ENCODE measurements around the gene ATP10A. TPM values are rescaled to one million over a fixed set of nuclear protein-coding genes. Genes with fewer than 3 reads are reported as not detected.
A peak's percentile ranks its signal among the peaks of the same experiment; 100 is the strongest.
"Not testable (repeated sequence)": the region's sequence is repeated elsewhere in the genome, so short reads cannot be mapped to it uniquely, and the experiment has no call there.

ATP10A gene
- total and polyA plus RNA-seq, 3 experiments from 2014 or later = 8.2 to 28.9 (median 24.0) TPM

DNA sequence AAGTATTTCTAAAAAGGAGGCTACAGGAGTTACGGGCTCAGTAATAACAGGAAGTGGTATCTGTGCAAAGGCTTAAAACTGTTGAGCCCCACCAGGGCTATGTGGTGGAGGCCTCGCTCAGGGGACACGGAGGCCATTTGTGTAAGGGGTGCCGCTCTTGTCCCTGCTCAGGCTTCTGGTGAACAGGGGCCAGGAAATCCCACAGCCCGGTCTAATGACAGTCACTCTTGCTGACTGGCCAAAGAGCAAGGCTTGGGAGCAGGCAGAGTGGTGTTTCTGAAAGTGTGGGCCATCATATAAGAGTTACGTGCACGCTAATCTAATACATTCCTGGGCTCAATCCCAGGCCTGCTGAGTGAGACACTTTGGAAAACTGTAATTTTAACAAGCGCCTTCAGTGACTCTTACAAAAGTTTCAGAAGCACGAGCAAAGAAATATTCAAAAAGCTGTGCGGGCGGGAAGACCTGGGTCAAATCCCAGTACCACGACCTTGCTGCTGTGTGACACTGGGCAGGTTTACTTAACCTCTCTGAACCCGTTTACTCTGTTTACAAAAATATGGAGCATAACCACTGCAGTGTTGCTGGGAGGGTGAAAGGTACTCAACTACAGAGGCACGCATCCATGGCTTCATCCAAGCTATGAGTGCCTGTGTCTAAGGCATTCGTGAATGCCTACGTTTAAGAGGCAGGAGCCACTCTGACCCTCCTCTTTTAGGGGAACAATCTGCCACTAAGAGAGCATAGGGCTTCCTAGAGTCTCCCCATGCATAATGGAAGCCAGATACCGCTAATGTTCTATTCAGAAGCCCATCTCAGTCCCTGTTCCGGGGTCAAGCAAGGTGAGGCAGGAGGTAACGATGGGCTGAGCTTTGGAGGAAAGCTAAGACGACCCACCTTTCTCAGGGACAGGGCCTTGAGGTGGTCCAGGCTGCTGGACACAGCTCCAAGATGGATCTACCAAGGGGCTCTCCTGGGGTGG, 2.0 kb downstream of the ATP10A start:
- no peaks in the 10 kb centered on the region for H3K36me3 ChIP-seq (ENCODE audit: insufficient read depth, low read length)
- Mint-ChIP-seq H3K4me3 (peak overlapping the region; percentile 88 to 99 (median 94)), H3K36me3 (peaks cover 0 to 36% (median under 1%) of the 10 kb centered on the region in 3 donors), H3K27me3 (peaks cover 0 to 4% of the 10 kb centered on the region in 2 donors), H3K9me3 (peaks cover 0 to 3% (median 0%) of the 10 kb centered on the region in 5 donors), H3K27ac (peak overlapping the region; percentile 93 to 99 (median 96)), H3K4me1 (peaks cover 53 to 66% (median 57%) of the 10 kb centered on the region in 3 donors)
- peak in 3 of 5 donors; percentile 47 to 62 (median 58) for DNase-seq
- POLR2A ChIA-PET = interaction anchor here (0.6 to 2.7 kb wide), 7 partner anchors 14 to 422 kb away, joined by 3 to 11 read pairs (median 3); partner anchors contain the start of gene UBE3A
- H3K27me3 ChIP-seq (ENCODE audit: insufficient read depth, low read length, poor library complexity, severe bottlenecking) = no peaks in the 10 kb centered on the region
- no peaks in the 10 kb centered on the region for H3K9me3 ChIP-seq (ENCODE audit: low read length)
- CTCF ChIA-PET = interaction anchor here (1.2 to 4.3 kb wide), 5 partner anchors 7 to 77 kb away, joined by 4 to 31 read pairs (median 11); no protein-coding TSS in a partner anchor
- H3K4me3 ChIP-seq (ENCODE audit: low read length) = peak overlapping the region; percentile 77
- peaks cover 45% of the 10 kb centered on the region for H3K4me1 ChIP-seq (ENCODE audit: insufficient read depth, low read length)
- peak overlapping the region; percentile 63 for H3K27ac ChIP-seq (ENCODE audit: low read depth, low read length)

GRCh38 chr15:25859838-25860645, 3.1 kb downstream of the ATP10A start:
- no peaks in the 10 kb centered on the region for H3K36me3 ChIP-seq (ENCODE audit: insufficient read depth, low read length)
- CTCF ChIA-PET = interaction anchor here (1.6 to 4.3 kb wide), 3 partner anchors 12 to 77 kb away, joined by 11 to 31 read pairs (median 11); no protein-coding TSS in a partner anchor
- H3K27me3 ChIP-seq (ENCODE audit: insufficient read depth, low read length, poor library complexity, severe bottlenecking) = no peaks in the 10 kb centered on the region
- Mint-ChIP-seq H3K36me3 (peaks cover 3 to 46% (median 7%) of the 10 kb centered on the region in 3 donors), H3K27ac (peak overlapping the region; percentile 93 to 99 (median 96)), H3K4me3 (peak overlapping the region; percentile 88 to 99 (median 94)), H3K9me3 (peaks cover 0 to 3% (median 0%) of the 10 kb centered on the region in 5 donors), H3K27me3 (peaks cover 0 to 2% of the 10 kb centered on the region in 2 donors), H3K4me1 (peaks cover 64 to 77% (median 67%) of the 10 kb centered on the region in 3 donors)
- POLR2A ChIA-PET = interaction anchor here (0.8 to 2.7 kb wide), 4 partner anchors 11 to 77 kb away, joined by 3 to 11 read pairs (median 4); no protein-coding TSS in a partner anchor
- H3K27ac ChIP-seq (ENCODE audit: low read depth, low read length) = peak overlapping the region; percentile 63
- peaks cover 54% of the 10 kb centered on the region for H3K4me1 ChIP-seq (ENCODE audit: insufficient read depth, low read length)
- DNase-seq = peak in 3 of 5 donors; percentile 37 to 66 (median 66)
- peak overlapping the region; percentile 77 for H3K4me3 ChIP-seq (ENCODE audit: low read length)
- H3K9me3 ChIP-seq (ENCODE audit: low read length) = no peaks in the 10 kb centered on the region

DNA sequence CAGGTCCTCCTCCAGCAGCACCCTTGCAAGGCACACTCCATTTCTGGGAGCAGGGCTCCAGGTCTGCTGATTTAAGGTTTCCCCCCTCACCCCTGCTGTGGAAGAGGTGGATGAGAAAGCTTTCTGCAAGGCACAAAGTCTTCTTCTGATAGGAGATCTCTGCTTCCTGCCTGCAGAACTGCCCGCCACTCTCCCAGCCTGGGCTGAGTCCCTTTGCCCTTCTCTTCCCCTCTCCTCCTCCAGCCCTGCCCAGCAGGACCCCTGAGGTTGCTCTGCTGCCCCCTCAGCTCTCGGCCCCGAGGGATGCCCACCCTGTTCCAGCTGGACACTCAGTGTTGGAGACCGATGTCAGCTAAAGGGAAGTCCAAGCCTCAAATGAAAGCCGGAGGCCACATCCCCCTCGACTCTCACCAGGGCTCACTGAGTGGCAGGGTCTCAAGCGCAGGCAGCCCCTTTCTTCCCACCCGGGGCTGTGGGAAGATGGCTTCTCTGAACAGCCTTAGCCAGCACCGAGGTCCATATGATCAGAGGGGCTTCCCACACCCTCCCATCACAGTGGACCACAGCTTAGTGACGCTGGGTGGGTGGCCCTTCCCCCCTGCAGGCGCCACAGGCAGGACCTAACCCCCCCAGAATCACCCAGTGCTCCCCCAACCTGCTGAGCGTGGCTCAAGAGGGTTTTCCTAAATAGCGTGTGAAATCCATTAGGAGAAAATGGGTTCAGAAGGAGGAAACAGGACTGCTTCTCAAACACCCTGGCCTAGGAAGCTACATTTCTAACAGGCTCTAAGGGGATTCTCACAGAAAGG, 4.0 kb downstream of the ATP10A start:
- peak in 2 of 5 donors; percentile 28 to 48 for DNase-seq
- H3K36me3 Mint-ChIP-seq = peaks cover 3 to 51% (median 8%) of the 10 kb centered on the region in 3 donors
- Histone ChIP-seq H3K4me1 (ENCODE audit: insufficient read depth, low read length) (peaks cover 61% of the 10 kb centered on the region), H3K27ac (ENCODE audit: low read depth, low read length) (peak overlapping the region; percentile 41), H3K9me3 (ENCODE audit: low read length) (no peaks in the 10 kb centered on the region), H3K4me3 (ENCODE audit: low read length) (peak overlapping the region; percentile 77), H3K36me3 (ENCODE audit: insufficient read depth, low read length) (no peaks in the 10 kb centered on the region), H3K27me3 (ENCODE audit: insufficient read depth, low read length, poor library complexity, severe bottlenecking) (no peaks in the 10 kb centered on the region)
- H3K27me3 Mint-ChIP-seq = no peaks in the 10 kb centered on the region
- H3K27ac Mint-ChIP-seq = peak overlapping the region; percentile 93 to 99 (median 96)
- H3K4me3 Mint-ChIP-seq = peak overlapping the region; percentile 88 to 99 (median 94)
- CTCF ChIA-PET = interaction anchor here (1.6 to 4.3 kb wide), 3 partner anchors 11 to 76 kb away, joined by 11 to 31 read pairs (median 11); no protein-coding TSS in a partner anchor
- peaks cover 0 to 3% (median 0%) of the 10 kb centered on the region in 5 donors for H3K9me3 Mint-ChIP-seq
- POLR2A ChIA-PET = interaction anchor here (0.8 kb wide), 2 partner anchors 10 to 13 kb away, joined by 3 to 4 read pairs; no protein-coding TSS in a partner anchor
- H3K4me1 Mint-ChIP-seq = peaks cover 67 to 80% (median 73%) of the 10 kb centered on the region in 3 donors

DNA sequence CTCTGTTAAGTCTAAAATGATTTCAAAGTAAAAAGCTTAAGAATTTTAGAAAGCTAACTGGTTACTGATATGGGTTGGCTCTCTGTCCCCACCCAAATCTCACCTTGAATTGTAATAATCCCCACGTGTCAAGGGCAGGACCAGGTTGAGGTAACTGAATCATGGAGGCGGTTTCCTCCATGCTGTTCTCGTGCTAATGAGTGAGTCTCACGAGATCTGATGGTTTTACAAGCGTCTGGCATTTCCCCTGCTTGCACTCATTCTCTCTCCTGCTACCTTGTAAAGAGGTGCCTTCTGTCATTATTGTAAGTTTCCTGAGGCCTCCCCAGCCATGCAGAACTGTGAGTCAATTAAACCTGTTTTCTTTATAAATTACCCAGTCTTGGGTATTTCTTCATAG, 7.1 kb downstream of the ATP10A start:
- H3K4me3 ChIP-seq (ENCODE audit: low read length); H3K27ac ChIP-seq (ENCODE audit: low read depth, low read length); CTCF ChIA-PET; H3K36me3 ChIP-seq (ENCODE audit: insufficient read depth, low read length); H3K27me3 Mint-ChIP-seq; H3K9me3 ChIP-seq (ENCODE audit: low read length); H3K27me3 ChIP-seq (ENCODE audit: insufficient read depth, low read length, poor library complexity, severe bottlenecking); DNase-seq; H3K9me3 Mint-ChIP-seq; POLR2A ChIA-PET: not testable (repeated sequence)
- H3K4me3 Mint-ChIP-seq = peak overlapping the region in 2 of 7 donors; percentile 20 to 31
- peaks cover 5 to 36% (median 8%) of the 10 kb centered on the region in 3 donors for H3K36me3 Mint-ChIP-seq
- H3K27ac Mint-ChIP-seq = peak overlapping the region in 3 of 8 donors; percentile 11 to 65 (median 58)
- peaks cover 85 to 97% (median 87%) of the 10 kb centered on the region in 3 donors for H3K4me1 Mint-ChIP-seq
- H3K4me1 ChIP-seq (ENCODE audit: insufficient read depth, low read length) = peaks cover 90% of the 10 kb centered on the region

DNA sequence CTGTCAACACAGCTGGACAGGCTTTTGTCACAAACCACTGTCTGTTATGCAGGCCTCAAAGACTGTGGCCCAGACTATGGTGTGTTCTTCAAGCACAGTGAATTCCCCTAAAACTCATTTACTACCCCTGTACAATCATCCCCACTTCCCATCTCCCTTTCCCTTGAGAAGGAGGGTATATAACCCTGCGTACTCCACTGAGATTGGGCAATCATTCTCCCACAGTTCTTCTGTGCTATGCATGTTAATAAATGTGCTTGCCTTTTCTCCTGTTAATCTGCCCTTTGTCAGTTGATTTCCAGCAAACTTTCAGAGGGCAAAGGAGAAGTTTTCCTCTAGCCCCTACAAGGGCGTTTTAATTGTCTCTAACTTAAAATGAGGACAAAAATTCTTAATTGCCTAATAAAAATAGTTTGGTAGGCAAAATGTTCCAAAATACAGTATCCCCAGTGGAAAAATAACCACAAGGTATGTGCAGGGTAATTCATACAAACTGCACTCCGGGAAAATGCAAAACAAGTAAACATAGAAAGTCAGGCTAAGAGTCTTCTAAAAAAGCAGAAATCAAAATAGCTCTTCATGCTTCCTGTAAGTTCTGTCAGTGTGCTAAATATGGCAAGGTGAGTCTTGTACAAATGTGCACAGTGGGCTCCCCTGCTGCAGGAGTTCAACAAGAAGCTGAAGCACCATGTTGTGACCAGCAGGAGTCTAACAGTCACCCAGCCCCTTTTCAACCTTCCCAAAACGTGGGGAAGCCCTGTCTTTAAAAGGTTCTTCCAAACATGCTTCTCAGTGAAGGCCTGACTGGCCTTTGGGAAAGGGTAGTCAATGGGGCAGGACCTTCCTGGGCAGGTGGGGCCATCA, 10.2 kb downstream of the ATP10A start:
- Histone ChIP-seq H3K9me3 (ENCODE audit: low read length) (no peaks in the 10 kb centered on the region), H3K4me1 (ENCODE audit: insufficient read depth, low read length) (peaks cover 85% of the 10 kb centered on the region), H3K36me3 (ENCODE audit: insufficient read depth, low read length) (no peaks in the 10 kb centered on the region), H3K27ac (ENCODE audit: low read depth, low read length) (no peak overlapping the region), H3K27me3 (ENCODE audit: insufficient read depth, low read length, poor library complexity, severe bottlenecking) (no peaks in the 10 kb centered on the region), H3K4me3 (ENCODE audit: low read length) (peak overlapping the region; percentile 26)
- peaks cover 77 to 96% (median 85%) of the 10 kb centered on the region in 3 donors for H3K4me1 Mint-ChIP-seq
- peak in 1 of 5 donors; percentile 24 for DNase-seq
- POLR2A ChIA-PET = no interaction called here
- peaks cover 0 to 2% (median 0%) of the 10 kb centered on the region in 5 donors for H3K9me3 Mint-ChIP-seq
- H3K36me3 Mint-ChIP-seq = peaks cover 5 to 29% (median 8%) of the 10 kb centered on the region in 3 donors
- peak overlapping the region in 6 of 7 donors; percentile 2 to 67 (median 58) for H3K4me3 Mint-ChIP-seq
- H3K27ac Mint-ChIP-seq = peak overlapping the region in 6 of 8 donors; percentile 40 to 99 (median 68)
- H3K27me3 Mint-ChIP-seq = peaks cover 0 to 2% of the 10 kb centered on the region in 2 donors
- CTCF ChIA-PET = interaction anchor here (0.9 to 1.4 kb wide), 2 partner anchors 9 to 42 kb away, joined by 4 read pairs; no protein-coding TSS in a partner anchor

DNA sequence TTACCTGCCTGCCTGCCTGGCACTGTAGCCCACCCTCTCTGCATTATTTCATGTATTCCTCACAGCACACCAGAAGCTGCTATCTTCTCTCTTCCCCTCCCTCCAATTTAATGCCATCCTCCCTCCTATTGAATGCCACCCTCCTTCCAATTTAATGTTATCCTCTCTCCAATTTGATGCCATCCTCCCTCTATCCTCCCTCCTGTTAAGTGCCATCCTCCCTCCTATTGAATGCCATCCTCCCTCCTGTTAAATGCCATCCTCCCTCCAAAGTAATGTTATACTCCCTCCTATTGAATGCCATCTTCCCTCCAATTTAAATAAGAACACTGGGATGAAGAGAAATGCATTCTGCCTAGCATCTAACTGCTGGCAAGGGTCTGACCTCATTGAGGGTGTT, 11.1 kb downstream of the ATP10A start:
- Histone ChIP-seq H3K36me3 (ENCODE audit: insufficient read depth, low read length) (no peaks in the 10 kb centered on the region), H3K4me1 (ENCODE audit: insufficient read depth, low read length) (peaks cover 87% of the 10 kb centered on the region), H3K27me3 (ENCODE audit: insufficient read depth, low read length, poor library complexity, severe bottlenecking) (no peaks in the 10 kb centered on the region), H3K9me3 (ENCODE audit: low read length) (no peaks in the 10 kb centered on the region), H3K27ac (ENCODE audit: low read depth, low read length) (no peak overlapping the region), H3K4me3 (ENCODE audit: low read length) (no peak overlapping the region)
- no peak for DNase-seq
- Mint-ChIP-seq H3K27ac (peak overlapping the region; percentile 29 to 99 (median 65)), H3K27me3 (peaks cover 0 to 2% of the 10 kb centered on the region in 2 donors), H3K9me3 (peaks cover 0 to 2% (median 0%) of the 10 kb centered on the region in 5 donors), H3K4me3 (peak overlapping the region in 4 of 7 donors; percentile 12 to 64 (median 36)), H3K4me1 (peaks cover 77 to 95% (median 86%) of the 10 kb centered on the region in 3 donors), H3K36me3 (peaks cover 5 to 25% (median 8%) of the 10 kb centered on the region in 3 donors)
- POLR2A ChIA-PET = no interaction called here
- CTCF ChIA-PET = interaction anchor here (1.4 kb wide), 1 partner anchor 10 kb away, joined by 4 read pairs; no protein-coding TSS in a partner anchor
